Superior temporal gyrus (tissue), 1 donor: Measurements from ENCODE around the gene TAGAP.

Source experiments
- DNase-seq: peaks from one replicate; pipeline ENCODE4 v3.0.0-alpha.2; 2016; ENCODE audit errors: extremely low spot score

Gene TAGAP

GRCh38 chr6:159071843-159072769 lies 27.3 kb upstream of the TAGAP start:
- DNase-seq: no peak

DNA sequence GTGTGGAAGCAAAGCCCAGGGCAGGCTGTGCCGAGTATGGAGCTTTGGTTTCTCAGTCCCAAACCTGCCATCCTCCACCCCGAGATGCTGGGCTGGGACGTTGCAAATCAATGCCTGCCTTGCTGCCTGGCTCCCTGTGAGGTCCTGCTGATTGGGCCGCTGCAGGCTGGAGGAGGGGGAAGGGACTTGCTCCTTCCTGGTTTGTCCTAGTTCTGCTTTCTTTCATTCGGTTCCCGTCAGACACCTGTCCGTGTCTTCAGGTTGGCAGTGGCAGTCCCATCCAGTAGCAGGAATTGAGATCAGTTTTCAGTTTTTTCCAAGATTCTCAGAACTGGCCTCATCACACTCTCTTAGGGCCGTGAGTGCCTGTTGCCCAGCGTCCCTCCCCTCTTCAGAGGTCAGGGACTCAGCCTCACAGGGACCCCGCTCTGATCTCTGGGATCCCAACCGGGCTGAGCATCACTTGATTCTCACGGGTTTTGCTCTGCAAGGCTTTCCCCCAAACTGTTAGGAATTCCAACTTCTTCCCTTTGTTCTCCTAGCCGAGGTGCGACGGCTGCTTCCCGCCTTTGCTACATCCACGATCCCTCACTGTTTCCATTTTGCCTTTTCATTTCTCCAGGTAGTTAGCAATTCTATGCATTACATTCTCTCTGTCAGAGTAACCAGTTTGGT lies 24.2 kb upstream of the TAGAP start:
- no peak for DNase-seq

DNA sequence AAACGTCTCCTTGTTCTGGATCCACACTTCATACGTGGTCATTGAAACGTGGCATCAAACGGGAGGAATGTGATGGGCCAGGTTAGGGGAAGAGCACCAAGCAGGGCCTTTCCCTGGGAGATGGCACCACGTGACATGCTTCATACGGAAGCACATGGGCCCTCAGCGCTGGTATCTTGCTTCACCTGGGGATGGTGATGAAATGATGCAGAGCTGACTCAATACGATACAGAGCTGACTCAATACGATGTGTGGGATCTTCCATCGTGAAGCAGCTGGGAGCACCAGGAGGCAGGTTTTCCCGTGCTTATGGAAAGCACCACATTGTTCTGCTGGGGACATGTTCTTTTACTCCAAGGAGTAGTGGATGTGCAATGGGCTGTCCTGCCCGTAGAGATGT lies 22.5 kb upstream of the TAGAP start:
- DNase-seq: no peak

GRCh38 chr6:159066483-159066882 lies 21.7 kb upstream of the TAGAP start:
- DNase-seq: no peak

DNA sequence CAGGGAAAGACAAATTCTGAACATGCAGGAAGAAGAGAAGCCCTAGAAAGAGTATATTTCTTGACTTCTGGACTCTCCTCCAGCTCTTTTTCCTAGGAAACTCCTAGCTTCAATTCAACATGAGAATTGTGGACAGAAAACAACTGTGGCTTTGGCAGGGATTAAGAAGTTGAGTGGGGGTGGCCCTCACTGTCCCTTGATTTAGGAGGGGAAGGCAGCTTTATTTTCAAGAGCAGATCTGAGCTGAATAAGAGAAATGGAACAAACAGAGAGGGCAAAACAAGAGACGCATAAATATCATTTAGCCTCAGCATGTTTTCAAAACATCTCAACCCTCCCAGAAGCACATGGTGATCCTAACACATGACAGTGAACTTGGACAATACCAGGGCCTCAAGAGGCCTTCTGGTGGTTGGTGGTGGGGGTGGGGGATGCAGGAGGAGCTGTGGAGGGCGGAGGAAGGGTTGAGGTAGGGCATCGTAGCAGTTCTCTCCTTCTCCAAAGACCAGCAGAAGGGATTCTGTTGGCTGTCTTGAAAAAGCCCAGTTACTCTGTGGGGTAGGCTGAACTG lies 21.1 kb upstream of the TAGAP start:
- DNase-seq: no peak

DNA sequence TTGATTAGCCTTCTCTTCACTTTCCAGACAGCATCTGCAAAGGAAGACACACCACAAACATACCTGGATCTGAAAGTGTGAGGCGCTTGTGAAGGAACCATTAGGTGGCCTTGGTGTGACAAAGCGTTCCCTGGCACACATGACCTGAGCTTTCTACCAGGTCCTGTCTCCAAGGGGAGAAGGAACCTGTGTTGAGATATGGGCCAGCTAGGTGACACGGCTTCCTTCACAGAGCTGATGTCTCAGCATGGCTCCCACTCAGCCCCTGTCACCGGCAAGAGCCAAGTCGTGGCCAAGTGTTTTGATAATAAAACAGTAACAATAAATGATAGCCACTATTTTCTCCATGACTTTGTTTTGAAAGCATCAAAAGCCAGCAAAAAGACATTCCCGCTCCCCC lies 20.3 kb upstream of the TAGAP start:
- no peak for DNase-seq

- DNase-seq: no peak
Measured at GRCh38 chr6:159064477-159064876, 19.7 kb upstream of the TAGAP start.

- no peak for DNase-seq
Measured at GRCh38 chr6:159063549-159063948, 18.8 kb upstream of the TAGAP start.

- DNase-seq: no peak
Measured at GRCh38 chr6:159062976-159063375, 18.2 kb upstream of the TAGAP start.

DNA sequence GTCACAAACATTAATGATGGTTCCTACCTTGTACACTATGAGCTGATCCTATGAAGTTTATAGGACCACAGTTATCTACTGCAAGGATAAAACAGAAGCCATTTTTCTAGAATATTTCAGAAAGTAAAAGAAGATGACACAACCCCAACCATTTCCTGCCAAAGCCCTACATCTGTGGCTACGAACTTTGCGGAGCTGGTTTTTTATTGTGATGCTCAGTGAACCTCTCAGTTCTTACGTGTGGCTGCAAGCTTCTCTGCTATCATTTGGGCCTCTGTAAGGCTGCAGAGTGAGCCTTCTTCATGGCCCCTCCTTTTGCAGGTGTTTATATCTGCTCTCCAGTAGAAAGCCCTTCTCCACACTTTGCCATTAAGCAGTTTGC lies 17.8 kb upstream of the TAGAP start:
- no peak for DNase-seq

GRCh38 chr6:159061805-159062563 lies 17.2 kb upstream of the TAGAP start:
- DNase-seq: no peak

DNA sequence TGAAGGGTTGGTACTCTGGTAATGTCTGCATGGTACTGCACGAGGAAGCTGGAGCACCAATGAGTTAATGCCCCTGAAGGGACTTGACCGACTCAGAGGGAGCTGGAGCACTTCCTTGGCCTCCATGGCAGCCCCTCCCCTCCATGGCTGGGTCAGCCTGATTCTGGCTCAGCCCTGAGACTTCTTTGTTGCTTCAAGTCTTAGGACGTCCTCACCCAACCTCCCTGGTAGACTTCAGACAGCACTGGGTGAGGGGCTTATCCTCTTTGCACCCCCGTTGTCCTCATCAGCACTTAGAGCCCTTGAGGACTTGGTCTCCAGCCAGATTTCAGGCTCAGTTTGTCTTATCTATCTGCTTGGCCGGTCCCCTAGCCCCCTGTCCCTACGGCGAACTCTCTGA lies 16.4 kb upstream of the TAGAP start:
- DNase-seq: no peak

- no peak for DNase-seq
Measured at GRCh38 chr6:159059885-159060506, 15.2 kb upstream of the TAGAP start.

DNA sequence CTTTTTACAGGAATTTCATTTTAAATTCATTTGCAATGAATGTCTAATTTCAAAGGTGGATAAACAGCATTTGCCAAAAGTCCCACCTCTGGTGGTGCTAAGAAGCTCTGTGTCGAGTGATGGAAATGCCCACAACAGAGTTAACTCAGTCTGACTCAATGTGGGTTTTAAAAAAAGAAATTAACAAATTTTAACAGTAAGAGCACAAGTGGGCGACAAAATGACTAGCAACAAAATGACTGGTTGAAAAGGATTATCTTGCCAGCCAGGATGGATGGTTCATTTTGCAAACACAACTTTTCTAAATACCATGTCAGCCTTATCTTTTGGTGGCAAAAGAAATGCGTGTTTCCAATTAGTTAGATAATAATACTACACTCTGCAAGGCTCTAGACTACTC lies 14.3 kb upstream of the TAGAP start:
- DNase-seq: no peak

GRCh38 chr6:159056899-159057298 lies 12.1 kb upstream of the TAGAP start:
- no peak for DNase-seq

- DNase-seq: no peak
Measured at GRCh38 chr6:159056432-159056831, 11.6 kb upstream of the TAGAP start.

DNA sequence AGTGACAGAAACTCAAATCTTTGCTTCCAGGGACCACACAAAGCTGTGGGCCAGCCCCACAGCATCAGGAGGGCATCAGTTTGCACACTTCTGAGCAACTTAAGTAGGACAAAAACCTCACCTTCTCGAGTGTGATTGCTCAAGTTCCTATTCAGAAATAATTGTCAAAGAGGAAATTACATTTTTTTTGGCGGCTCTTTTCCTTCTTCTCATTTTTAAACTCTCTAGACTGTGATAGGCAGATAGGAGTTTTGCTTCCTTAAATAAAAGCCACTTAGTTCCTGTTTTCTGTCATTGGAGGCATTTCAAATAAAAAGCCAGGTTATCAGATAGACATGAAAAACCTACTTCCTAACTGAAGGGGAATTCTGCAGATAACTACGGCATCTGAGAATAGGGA lies 11.2 kb upstream of the TAGAP start:
- no peak for DNase-seq

DNA sequence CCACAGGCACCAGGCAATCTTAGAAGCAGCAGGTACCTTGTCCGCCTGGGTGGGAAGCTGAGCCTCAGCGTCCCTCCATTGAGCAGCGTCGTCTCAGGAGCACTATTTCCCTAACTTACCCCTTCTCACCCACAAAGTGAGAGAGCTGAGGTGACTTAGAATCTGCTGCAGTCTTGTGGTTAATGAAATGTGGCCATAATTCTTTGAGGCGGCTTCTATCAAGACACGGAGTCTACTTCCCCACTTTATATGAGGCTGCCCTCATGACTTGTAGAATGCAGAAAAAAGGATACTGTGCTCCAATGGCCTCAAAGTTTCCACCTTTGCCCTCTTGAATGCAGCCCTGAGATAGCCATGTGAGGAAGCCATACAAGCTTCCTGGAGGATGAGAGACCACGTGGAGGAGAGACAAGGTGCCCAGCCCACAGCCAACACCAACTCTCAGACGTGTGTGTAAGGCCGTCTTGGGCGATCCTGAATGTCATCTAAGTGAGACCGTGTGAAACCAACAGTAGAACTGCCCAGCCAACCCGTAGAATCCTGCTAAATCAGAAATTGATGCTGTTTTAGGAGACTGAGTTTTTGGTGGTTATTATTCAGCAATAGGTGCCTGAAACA lies 9.1 kb upstream of the TAGAP start:
- DNase-seq: no peak

GRCh38 chr6:159052720-159053119 lies 7.9 kb upstream of the TAGAP start:
- DNase-seq: no peak

- DNase-seq: no peak
Measured at GRCh38 chr6:159047891-159048685, 3.3 kb upstream of the TAGAP start.
